Liver (tissue), 9 donors: ENCODE measurements around the gene WNT11. TPM values are rescaled to one million over a fixed set of nuclear protein-coding genes. Genes with fewer than 3 reads are reported as not detected.

ENCODE experiments used
- DNase-seq: peaks from one replicate; pipeline ENCODE4 v3.0.0-alpha.2; 2017; ENCODE audit warnings: low spot score
- H3K27ac ChIP-seq, 2 donors: one replicate each; pipeline ENCODE4 v1.7.0; 2013; ENCODE audit warnings: inconsistent platforms in 2 of 2, low read length in 2 of 2, control low read depth in 1 of 2, low read depth in 1 of 2, mild to moderate bottlenecking in 1 of 2
- H3K27me3 ChIP-seq, 4 donors: one replicate each; pipeline versions ENCODE4 v1.6.1 to v1.7.0; 2013; ENCODE audit warnings: low read length in 3 of 4, inconsistent platforms in 1 of 4, mild to moderate bottlenecking in 1 of 4, moderate library complexity in 1 of 4; ENCODE audit not compliant: control insufficient read depth in 4 of 4, insufficient read depth in 4 of 4
- H3K36me3 ChIP-seq, 4 donors: one replicate each; pipeline versions ENCODE4 v1.6.1 to v1.7.0; 2013; ENCODE audit warnings: low read length in 3 of 4, mild to moderate bottlenecking in 3 of 4, low read depth in 1 of 4, moderate library complexity in 1 of 4; ENCODE audit not compliant: control insufficient read depth in 4 of 4, insufficient read depth in 3 of 4
- H3K4me1 ChIP-seq, 4 donors: one replicate each; pipeline versions ENCODE4 v1.6.1 to v1.7.0; 2013; ENCODE audit warnings: low read length in 3 of 4, mild to moderate bottlenecking in 3 of 4, moderate library complexity in 1 of 4; ENCODE audit not compliant: control insufficient read depth in 4 of 4, insufficient read depth in 4 of 4
- H3K4me3 ChIP-seq, 3 donors: one replicate each; pipeline versions ENCODE4 v1.6.1 to v1.7.0; 2013; ENCODE audit warnings: low read length in 3 of 3, control low read depth in 1 of 3, low read depth in 1 of 3, mild to moderate bottlenecking in 1 of 3
- H3K9ac ChIP-seq, 2 donors: one replicate each; pipeline ENCODE4 v1.7.0; 2013; ENCODE audit warnings: low read length in 2 of 2, mild to moderate bottlenecking in 2 of 2, moderate library complexity in 2 of 2, control low read depth in 1 of 2, low read depth in 1 of 2
- H3K9me3 ChIP-seq, 4 donors: one replicate each; pipeline versions ENCODE4 v1.6.1 to v1.7.0; 2013; ENCODE audit warnings: low read length in 3 of 4; ENCODE audit not compliant: control insufficient read depth in 4 of 4
- ATF3 ChIP-seq: IDR thresholded peaks from 2 replicates; pipeline ENCODE4 v1.6.1; 2016; ENCODE audit warnings: antibody characterized with exemption
- CTCF ChIP-seq: fragments of 150-350 bp; IDR thresholded peaks from 2 replicates; pipeline ENCODE4 v1.5.1; 2017; ENCODE audit warnings: improper control_type of control experiment, low read depth, low read length; ENCODE audit not compliant: missing input control
- EGR1 ChIP-seq, 2 donors: IDR thresholded peaks; 2 replicates each; pipeline ENCODE4 v1.6.1; 2016 to 2018; ENCODE audit warnings: antibody characterized with exemption in 2 of 2, low read depth in 2 of 2
- FOXA1 ChIP-seq: IDR thresholded peaks from 2 replicates; pipeline ENCODE4 v1.6.1; 2016; ENCODE audit warnings: antibody characterized with exemption
- FOXA2 ChIP-seq: IDR thresholded peaks from 2 replicates; pipeline ENCODE4 v1.6.1; 2016; ENCODE audit warnings: antibody characterized with exemption
- GABPA ChIP-seq, 2 donors: IDR thresholded peaks in 1 of 2; conservative IDR thresholded peaks in 1 of 2; 2 replicates each; pipeline ENCODE4 v1.6.1; 2016; ENCODE audit warnings: antibody characterized with exemption in 2 of 2, mild to moderate bottlenecking in 1 of 2, moderate library complexity in 1 of 2
- HNF4A ChIP-seq, 2 donors: conservative IDR thresholded peaks; 2 replicates each; pipeline ENCODE4 v1.6.1; 2016; ENCODE audit warnings: antibody characterized with exemption in 2 of 2, mild to moderate bottlenecking in 2 of 2
- HNF4G ChIP-seq: IDR thresholded peaks from 2 replicates; pipeline ENCODE4 v1.6.1; 2016; ENCODE audit warnings: antibody characterized with exemption
- JUND ChIP-seq, 2 donors: IDR thresholded peaks; 2 replicates each; pipeline ENCODE4 v1.6.1; 2016; ENCODE audit warnings: antibody characterized with exemption in 2 of 2
- MAX ChIP-seq: IDR thresholded peaks from 2 replicates; pipeline ENCODE4 v1.6.1; 2016; ENCODE audit warnings: antibody characterized with exemption
- NR2F2 ChIP-seq: IDR thresholded peaks from 2 replicates; pipeline ENCODE4 v1.6.1; 2016; ENCODE audit warnings: antibody characterized with exemption
- RAD21 ChIP-seq, 2 donors: IDR thresholded peaks; 2 replicates each; pipeline ENCODE4 v1.6.1; 2016; ENCODE audit warnings: antibody characterized with exemption in 2 of 2, mild to moderate bottlenecking in 2 of 2
- REST ChIP-seq: IDR thresholded peaks from 2 replicates; pipeline ENCODE4 v1.6.1; 2016; ENCODE audit warnings: antibody characterized with exemption, mild to moderate bottlenecking
- RXRA ChIP-seq, 2 donors: IDR thresholded peaks; 2 replicates each; pipeline ENCODE4 v1.6.1; 2017 to 2018; ENCODE audit warnings: antibody characterized with exemption in 2 of 2, mild to moderate bottlenecking in 1 of 2
- SP1 ChIP-seq: IDR thresholded peaks from 2 replicates; pipeline ENCODE4 v1.6.1; 2018; ENCODE audit warnings: antibody characterized with exemption, mild to moderate bottlenecking
- TAF1 ChIP-seq: conservative IDR thresholded peaks from 2 replicates; pipeline ENCODE4 v1.6.1; 2016; ENCODE audit warnings: antibody characterized with exemption, mild to moderate bottlenecking
- YY1 ChIP-seq: IDR thresholded peaks from 2 replicates; pipeline ENCODE4 v1.6.1; 2016; ENCODE audit warnings: antibody characterized with exemption, mild to moderate bottlenecking
- ZBTB33 ChIP-seq: IDR thresholded peaks from 2 replicates; pipeline ENCODE4 v1.6.1; 2016; ENCODE audit warnings: antibody characterized with exemption
- WGBS: extraction: QIAGEN DNeasy Blood & Tissue Kit; methylation state at CpG from one replicate; pipeline ENCODE4 v1.1.7; 2013; 5-methylcytosine and 5-hydroxymethylcytosine counted together
- polyA plus RNA-seq, 2 donors: library from polyadenylated mRNA; stranded (reverse) in 1 of 2; unstranded in 1 of 2; fragments of 200-250 nt in 1 of 2; fragments of >200 nt in 1 of 2; fragmentation: Nextera tagmentation in 1 of 2; extraction: Ambion mirVana in 1 of 2; gene quantifications; one replicate each; pipeline versions ENCODE4 v1.2.1 to v1.2.3, GENCODE V29; 2013 to 2015
- total RNA-seq, 2 donors: library from RNA; depleted of rRNA; stranded (reverse); fragments of >200 nt; gene quantifications; one replicate each; pipeline ENCODE4 v1.2.3, GENCODE V29; 2014
- donor health status: healthy.
- donor health status: healthy.
- donor health status: healthy.
- donor health status: healthy.
- donor health status: healthy.

WNT11 gene
- total and polyA plus RNA-seq, 4 donors, result 1.1 to 4.8 (median 2.5) TPM

GRCh38 chr11:76185511-76185910 is 20.8 kb downstream of the WNT11 start:
- Histone ChIP-seq H3K27ac (no peak overlapping the region), H3K4me1 (peaks cover 0 to 3% (median 0%) of the 10 kb centered on the region in 4 donors), H3K36me3 (peaks cover 0 to 17% (median 4%) of the 10 kb centered on the region in 4 donors), H3K27me3 (no peaks in the 10 kb centered on the region), H3K9ac (no peak overlapping the region), H3K9me3 (no peaks in the 10 kb centered on the region), H3K4me3 (no peak overlapping the region)
- 87% methylated on average over 10 of the region's 10 CpGs for WGBS
- no peak for DNase-seq
- no peak for TF ChIP-seq YY1
- no peak for TF ChIP-seq HNF4G
- TF ChIP-seq ZBTB33, result no peak
- no peak for TF ChIP-seq CTCF
- no peak for TF ChIP-seq ATF3
- TF ChIP-seq NR2F2, result no peak
- TF ChIP-seq RAD21 (IDR thresholded peaks at IDR 0.05), result no peak
- no peak for TF ChIP-seq SP1
- no peak for TF ChIP-seq HNF4A (conservative IDR thresholded peaks at IDR 0.05)
- TF ChIP-seq GABPA (IDR thresholded peaks at IDR 0.05 in 1 of 2, conservative IDR thresholded peaks at IDR 0.05 in 1 of 2), result no peak
- no peak for TF ChIP-seq RXRA (IDR thresholded peaks at IDR 0.05)
- TF ChIP-seq FOXA2, result no peak
- no peak for TF ChIP-seq REST
- TF ChIP-seq FOXA1, result no peak
- no peak for TF ChIP-seq TAF1
- no peak for TF ChIP-seq JUND (IDR thresholded peaks at IDR 0.05)
- TF ChIP-seq MAX, result no peak
- TF ChIP-seq EGR1 (IDR thresholded peaks at IDR 0.05; ENCODE audit: low read depth in 2 of 2), result no peak
